Colonic mucosa (tissue), 4 donors: ENCODE measurements around the gene RAMP3. TPM values are rescaled to one million over a fixed set of nuclear protein-coding genes. Genes with fewer than 3 reads are reported as not detected.

Source experiments
- DNase-seq: peaks from one replicate; pipeline ENCODE4 v3.0.0-alpha.2; 2020
- H3K27ac ChIP-seq: fragments of 200-600 bp; one replicate; pipeline ENCODE4 v1.8.0; 2021
- H3K27me3 ChIP-seq: fragments of 200-600 bp; one replicate; pipeline ENCODE4 v1.8.0; 2021
- H3K36me3 ChIP-seq: fragments of 200-600 bp; one replicate; pipeline ENCODE4 v1.8.0; 2021
- H3K4me1 ChIP-seq: fragments of 200-600 bp; one replicate; pipeline ENCODE4 v1.8.0; 2021; ENCODE audit warnings: mild to moderate bottlenecking
- H3K4me3 ChIP-seq: fragments of 200-600 bp; one replicate; pipeline ENCODE4 v1.8.0; 2021
- H3K9ac ChIP-seq, 2 donors: one replicate each; pipeline ENCODE4 v1.7.0; 2013; ENCODE audit warnings: control low read depth in 2 of 2, low read depth in 2 of 2, low read length in 2 of 2
- H3K9me3 ChIP-seq: fragments of 200-600 bp; one replicate; pipeline ENCODE4 v1.8.0; 2021
- CTCF ChIP-seq: fragments of 200-600 bp; IDR thresholded peaks from one replicate; pipeline ENCODE4 v1.8.0; 2022; ENCODE audit warnings: antibody characterized with exemption, mild to moderate bottlenecking
- intact Hi-C: fragments of 100-400 bp; cut with DNase I; formaldehyde crosslinking; loops from one replicate; pipeline ENCODE4 v1.14.1; 2022
- total RNA-seq, 2 donors: library from RNA; stranded (reverse); fragmentation: NEBNext Ultra II Directional in 1 of 2; extraction: Animal tissue kit (Norgen Biotek cat#: 25700) in 1 of 2; gene quantifications; one replicate each; pipeline ENCODE4 v1.2.1, GENCODE V29; 2021
- donor health status: healthy.
- donor health status: DM: no; HTN: no; CAD: no.
- donor health status: DM: no; HTN: no; CAD: no.

The RAMP3 gene
- total RNA-seq, 2 donors from 2014 or later, result 7.2 to 8.5 TPM

GRCh38 chr7:45158471-45158870 is 880 bp downstream of the RAMP3 start:
- H3K27ac ChIP-seq, result no peak overlapping the region
- TF ChIP-seq CTCF, result no peak

GRCh38 chr7:45159296-45159695 is 1.7 kb downstream of the RAMP3 start:
- no peak for TF ChIP-seq CTCF
- no peak for DNase-seq
- intact Hi-C loops, result loop anchor here (10.0 kb wide), 1 partner anchor 696 kb away; no protein-coding TSS in a partner anchor
- Histone ChIP-seq H3K4me1 (no peaks in the 10 kb centered on the region), H3K9me3 (no peaks in the 10 kb centered on the region), H3K27ac (no peak overlapping the region), H3K9ac (no peak overlapping the region), H3K4me3 (no peak overlapping the region), H3K36me3 (no peaks in the 10 kb centered on the region), H3K27me3 (peaks cover 8% of the 10 kb centered on the region)

More at GRCh38 chr7:45158471-45158870, 880 bp downstream of the RAMP3 start:
- Histone ChIP-seq H3K4me1 (no peaks in the 10 kb centered on the region), H3K9me3 (no peaks in the 10 kb centered on the region), H3K36me3 (no peaks in the 10 kb centered on the region), H3K4me3 (no peak overlapping the region), H3K9ac (no peak overlapping the region), H3K27me3 (peaks cover 8% of the 10 kb centered on the region)
- intact Hi-C loops, result loop anchor here (10.0 kb wide), 1 partner anchor 696 kb away; no protein-coding TSS in a partner anchor
- DNase-seq, result no peak

- peaks cover 8% of the 10 kb centered on the region for H3K27me3 ChIP-seq
- intact Hi-C loops, result no loop called here
- H3K36me3 ChIP-seq, result no peaks in the 10 kb centered on the region
- H3K4me1 ChIP-seq, result no peaks in the 10 kb centered on the region
- H3K9ac ChIP-seq, result no peak overlapping the region
- no peaks in the 10 kb centered on the region for H3K9me3 ChIP-seq
- no peak overlapping the region for H3K4me3 ChIP-seq
- TF ChIP-seq CTCF, result no peak
- no peak overlapping the region for H3K27ac ChIP-seq
- DNase-seq, result no peak
These were observed 2.9 kb downstream of the RAMP3 start for GRCh38 chr7:45160417-45160881.

- Histone ChIP-seq H3K4me3 (no peak overlapping the region), H3K27ac (no peak overlapping the region), H3K36me3 (no peaks in the 10 kb centered on the region), H3K9ac (no peak overlapping the region), H3K27me3 (peaks cover 8% of the 10 kb centered on the region), H3K9me3 (no peaks in the 10 kb centered on the region), H3K4me1 (no peaks in the 10 kb centered on the region)
- no peak for TF ChIP-seq CTCF
- intact Hi-C loops, result no loop called here
- DNase-seq, result no peak
These were observed 3.5 kb downstream of the RAMP3 start for GRCh38 chr7:45161138-45161537.

- Histone ChIP-seq H3K4me3 (no peak overlapping the region), H3K9me3 (no peaks in the 10 kb centered on the region), H3K36me3 (no peaks in the 10 kb centered on the region), H3K27me3 (peaks cover 8% of the 10 kb centered on the region), H3K9ac (no peak overlapping the region), H3K4me1 (no peaks in the 10 kb centered on the region), H3K27ac (no peak overlapping the region)
- no peak for DNase-seq
- intact Hi-C loops, result no loop called here
- no peak for TF ChIP-seq CTCF
These were observed 4.3 kb downstream of the RAMP3 start for GRCh38 chr7:45161842-45162241.
